HG03066 (cell line): Measurements from ENCODE around the gene GTPBP6.
"Not testable (repeated sequence)": the region's sequence is repeated elsewhere in the genome, so short reads cannot be mapped to it uniquely, and the experiment has no call there.

Experiments used
- ATAC-seq: cut with Tn5 transposase; IDR thresholded peaks from one replicate; pipeline ENCODE4 v1.9.1; 2021; ENCODE audit warnings: low read depth; ENCODE audit not compliant: unreplicated experiment

GTPBP6 gene

DNA sequence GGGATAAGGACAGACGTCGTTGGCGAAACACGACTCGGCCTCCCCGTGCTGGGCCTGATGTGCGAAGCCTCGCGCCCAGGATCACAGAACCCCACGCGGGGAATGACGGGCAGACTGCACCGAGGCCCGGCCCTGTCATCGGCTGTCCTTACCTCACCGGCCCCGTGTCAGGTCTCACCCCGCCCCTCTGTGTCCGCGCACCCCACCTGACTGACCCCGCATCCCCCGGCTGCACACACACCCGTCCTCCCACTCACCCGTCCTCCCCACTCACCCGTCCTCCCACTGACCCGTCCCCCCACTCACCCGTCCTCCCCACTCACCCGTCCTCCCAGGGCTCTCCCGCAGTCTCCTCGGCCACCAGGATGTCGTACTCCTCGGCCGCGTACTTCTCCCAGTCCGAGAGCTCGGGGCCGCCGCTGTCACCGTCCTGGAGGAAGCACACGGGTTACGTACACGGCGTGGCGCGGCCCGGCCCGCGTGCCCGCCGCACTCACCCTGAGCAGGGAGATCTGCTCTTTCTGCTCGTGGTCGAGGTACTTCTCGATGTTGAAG, 19.8 kb upstream of the GTPBP6 start:
- ATAC-seq = no peak

DNA sequence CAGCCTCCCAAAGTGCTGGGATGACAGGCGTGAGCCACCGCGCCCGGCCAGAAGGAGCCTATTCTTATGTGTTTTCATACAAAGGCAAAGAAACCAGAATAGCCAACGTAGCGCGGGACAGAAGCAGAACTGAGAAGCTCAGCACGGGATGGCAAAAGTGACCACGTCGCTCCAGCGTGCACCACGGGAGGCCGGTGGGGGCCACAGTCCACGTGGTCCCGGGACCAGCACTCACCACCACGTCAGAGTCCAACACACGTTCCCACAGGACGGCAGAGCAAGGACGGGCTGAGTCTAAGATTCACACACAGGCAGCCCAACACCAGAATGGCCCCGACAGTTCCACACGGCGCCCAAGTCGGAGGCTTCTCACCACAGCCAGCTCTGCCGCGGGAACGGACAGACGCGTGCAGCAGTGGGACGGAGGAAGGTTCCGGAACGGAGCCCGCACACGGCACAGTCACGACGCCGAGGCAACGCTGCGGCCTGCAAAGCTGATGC, 18.8 kb upstream of the GTPBP6 start:
- ATAC-seq = no peak

GRCh38 chrX:336227-336626, 17.6 kb upstream of the GTPBP6 start:
- no peak for ATAC-seq

GRCh38 chrX:335758-336155, 17.2 kb upstream of the GTPBP6 start:
- ATAC-seq = no peak

- ATAC-seq = no peak
Measured at GRCh38 chrX:334971-335757, 16.6 kb upstream of the GTPBP6 start.

DNA sequence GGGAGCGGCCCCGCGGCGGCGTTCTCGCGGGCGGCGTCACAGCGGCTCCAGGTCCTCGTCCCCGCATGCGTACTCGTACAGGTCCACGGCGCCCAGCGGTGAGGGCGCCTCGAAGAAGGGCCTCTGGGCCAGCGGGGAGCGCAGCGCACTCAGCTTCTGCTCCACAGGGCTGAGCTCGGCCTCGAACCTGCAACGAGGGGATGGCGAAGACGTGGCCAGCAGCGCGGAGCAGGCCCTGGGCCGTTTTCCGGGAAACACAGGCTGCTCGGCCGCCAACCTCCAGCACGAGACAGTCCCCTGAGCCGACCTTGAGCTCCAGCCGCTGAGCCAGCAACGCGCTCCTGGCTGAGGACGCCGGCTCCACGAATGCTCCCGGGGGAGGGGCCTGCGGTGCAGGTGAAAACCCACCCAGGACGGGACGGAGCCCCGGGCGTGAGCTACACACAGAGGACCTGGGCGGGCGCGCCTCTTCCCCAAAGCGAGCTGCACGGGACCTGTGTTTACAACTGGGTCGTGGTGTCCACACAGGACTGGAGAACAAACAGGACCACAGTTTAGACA, 15.8 kb upstream of the GTPBP6 start:
- no peak for ATAC-seq

GRCh38 chrX:333611-334311, 15.2 kb upstream of the GTPBP6 start:
- ATAC-seq = no peak

DNA sequence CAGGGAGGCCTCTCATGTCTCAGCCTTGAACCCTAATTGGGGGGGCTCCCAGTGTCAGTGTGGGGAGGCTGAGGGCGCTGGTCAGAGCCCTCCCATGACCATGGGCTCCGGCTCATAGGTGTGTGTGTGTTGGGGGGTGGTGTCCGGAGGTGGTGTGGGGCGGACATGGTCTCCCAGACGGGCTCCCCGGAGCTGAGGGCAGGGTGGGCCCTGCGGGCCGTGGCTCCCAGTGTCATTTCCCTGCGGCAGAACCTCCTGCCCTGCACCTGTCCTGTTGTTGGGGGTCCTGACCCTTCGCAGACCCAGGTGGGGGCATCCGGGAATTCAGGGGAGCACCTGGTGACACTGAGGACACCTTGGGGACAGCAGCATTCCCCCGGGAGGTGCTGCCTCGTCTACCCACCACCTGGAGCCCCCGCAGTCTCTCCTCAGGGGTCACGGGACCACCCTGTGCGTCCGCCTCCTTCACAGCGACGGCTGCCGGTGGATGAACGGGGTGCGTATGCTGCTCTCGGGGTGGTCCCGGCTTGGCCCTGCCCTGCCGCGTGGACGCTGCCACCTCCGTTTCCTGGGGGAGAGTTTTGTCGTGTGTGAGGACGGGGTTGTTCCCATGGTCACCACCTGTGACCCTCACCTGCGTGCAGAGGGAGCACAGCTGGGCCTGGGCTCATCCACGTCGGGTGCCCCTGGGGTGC, 14.5 kb upstream of the GTPBP6 start:
- no peak for ATAC-seq

- ATAC-seq = no peak
Measured at GRCh38 chrX:332496-332860, 13.9 kb upstream of the GTPBP6 start.

GRCh38 chrX:331825-332495, 13.4 kb upstream of the GTPBP6 start:
- ATAC-seq = no peak

DNA sequence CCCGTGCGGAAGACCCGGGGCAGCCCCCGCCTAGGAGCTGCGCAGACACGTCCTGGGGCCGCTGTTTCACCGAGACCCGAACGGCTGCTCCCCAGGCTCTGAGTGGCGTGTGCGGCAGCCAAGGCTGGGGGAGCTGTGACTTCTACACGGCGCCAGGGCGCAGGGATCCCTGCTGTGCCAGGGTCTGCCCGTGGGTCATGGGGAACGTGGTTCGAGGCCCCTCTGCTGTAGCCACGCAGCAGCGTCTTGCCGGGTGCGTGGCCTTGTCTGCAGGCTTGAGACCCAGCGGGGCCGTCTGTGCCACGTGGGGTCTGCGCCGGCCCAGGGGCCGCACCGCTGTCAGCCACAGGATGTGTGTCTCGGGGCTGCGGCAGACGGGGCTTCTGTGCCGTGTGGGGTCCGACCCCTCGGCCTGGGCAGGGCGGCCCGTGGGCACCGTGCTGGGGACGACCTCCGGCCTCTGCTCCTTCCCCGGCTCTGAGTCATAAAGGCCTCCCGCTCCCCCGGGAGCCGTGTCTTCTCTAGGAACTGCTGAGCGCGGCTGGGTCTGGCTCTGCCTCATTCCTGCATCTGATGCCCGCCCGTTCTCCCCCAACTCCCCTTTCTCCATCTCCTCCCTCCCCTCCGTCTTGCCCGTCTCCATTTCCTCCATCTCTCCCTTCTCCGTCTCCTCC, 12.7 kb upstream of the GTPBP6 start:
- ATAC-seq = no peak

DNA sequence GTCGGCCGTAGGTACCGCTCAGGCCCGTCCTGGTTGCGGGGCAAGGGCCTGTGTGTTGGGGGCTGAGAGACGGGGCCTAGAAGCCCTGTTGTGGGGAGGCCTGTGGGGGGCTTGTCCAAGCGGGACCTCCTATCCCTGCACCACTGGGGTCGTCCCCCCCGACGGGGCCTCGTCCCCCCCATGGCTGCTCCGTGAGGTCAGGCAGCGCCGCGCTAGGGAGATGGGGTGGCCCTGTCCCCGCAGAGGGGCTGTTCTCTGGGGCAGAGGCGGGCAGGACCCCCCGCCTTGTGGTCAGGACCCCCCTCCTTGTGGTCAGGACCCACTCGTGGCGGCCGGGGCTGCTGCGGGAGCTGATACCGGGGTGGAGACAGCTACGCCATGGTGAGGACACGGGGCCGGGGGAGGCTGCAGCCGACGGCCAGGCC, 12.1 kb upstream of the GTPBP6 start:
- ATAC-seq = no peak

- ATAC-seq = not testable (repeated sequence)
Measured at GRCh38 chrX:330141-330725, 11.6 kb upstream of the GTPBP6 start.

DNA sequence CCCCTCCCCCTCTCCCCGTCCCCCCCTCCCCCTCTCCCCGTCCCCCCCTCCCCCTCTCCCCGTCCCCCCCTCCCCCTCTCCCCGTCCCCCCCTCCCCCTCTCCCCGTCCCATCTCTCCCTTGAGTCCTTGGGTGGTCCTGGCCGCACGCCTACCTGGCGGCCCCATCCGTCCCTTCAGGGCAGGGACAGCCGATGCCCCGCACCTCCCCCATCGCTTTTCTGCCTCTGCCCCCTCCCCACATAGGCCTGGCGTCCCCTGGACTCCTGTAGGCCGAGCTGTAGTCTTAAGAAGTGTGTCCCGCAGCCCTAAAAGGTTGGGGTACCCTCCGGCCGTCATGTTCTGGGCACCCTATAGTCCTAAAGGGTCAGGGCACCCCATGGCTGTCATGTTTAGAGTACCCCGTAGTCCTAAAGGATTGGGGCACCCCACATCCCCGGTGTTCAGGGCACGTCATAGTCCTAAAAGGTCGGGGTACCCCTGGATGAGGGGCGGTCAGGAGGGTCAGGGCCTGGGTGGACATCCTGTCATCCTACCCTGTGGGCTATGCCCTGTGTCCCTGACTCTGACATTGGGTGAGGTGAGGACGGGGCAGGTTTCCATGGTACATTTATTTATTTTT, 10.8 kb upstream of the GTPBP6 start:
- ATAC-seq = no peak

GRCh38 chrX:327660-328126, 9.1 kb upstream of the GTPBP6 start:
- no peak for ATAC-seq

DNA sequence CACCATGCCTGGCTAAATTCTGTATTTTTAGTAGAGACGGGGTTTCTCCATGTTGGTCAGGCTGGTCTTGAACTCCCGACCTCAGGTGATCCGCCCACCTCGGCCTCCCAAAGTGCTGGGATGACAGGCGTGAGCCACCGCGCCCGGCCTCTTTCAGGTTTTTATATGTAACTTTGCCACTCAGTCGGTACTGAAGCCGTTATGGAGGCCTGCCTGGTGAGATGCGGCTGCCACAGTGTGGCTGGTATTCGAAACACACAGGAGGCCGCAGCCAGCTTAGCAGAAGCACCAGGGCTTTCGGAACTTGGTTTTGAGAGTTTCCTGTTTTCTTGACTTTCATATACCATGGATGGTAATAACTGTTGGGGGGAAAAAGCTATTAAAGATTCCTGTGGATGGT, 6.1 kb upstream of the GTPBP6 start:
- ATAC-seq = not testable (repeated sequence)

DNA sequence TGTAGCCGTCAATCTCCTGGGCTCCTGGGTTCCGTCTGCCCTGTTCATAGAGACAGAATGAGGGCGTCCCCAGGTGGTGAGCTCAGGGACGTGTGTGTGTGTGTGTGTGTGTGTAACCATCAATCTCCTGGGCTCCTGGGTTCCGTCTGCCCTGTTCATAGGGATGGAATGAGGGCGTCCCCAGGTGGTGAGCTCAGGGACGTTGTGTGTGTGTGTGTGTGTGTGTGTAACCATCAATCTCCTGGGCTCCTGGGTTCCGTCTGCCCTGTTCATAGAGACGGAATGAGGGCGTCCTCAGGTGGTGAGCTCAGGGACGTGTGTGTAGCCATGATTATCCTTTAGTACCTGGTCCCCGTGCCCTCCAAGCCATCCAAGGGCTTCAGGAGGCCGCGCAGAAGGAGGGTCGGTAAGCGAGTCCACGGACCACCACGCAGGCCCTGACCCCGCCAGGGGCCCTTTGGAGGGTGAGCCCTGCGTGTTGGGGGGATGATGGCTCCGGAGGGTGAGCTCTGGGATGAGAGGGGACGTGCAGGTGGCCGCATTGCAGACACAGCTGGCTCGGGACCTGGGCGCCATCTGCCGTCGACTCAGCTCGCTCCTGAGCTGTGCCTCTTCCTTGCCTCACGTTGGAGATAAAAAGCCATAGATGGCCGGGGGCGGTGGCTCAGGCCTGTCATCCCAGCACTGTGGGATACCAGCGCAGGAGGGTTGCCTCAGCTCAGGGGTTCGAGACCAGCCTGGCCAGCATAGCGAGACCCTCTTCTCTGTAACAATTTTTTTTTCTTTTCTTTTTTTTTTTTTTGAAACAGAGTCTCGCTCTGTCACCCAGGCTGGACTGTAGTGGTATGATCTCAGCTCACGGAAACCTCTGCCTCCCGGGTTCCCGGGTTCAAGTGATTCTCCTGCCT, 5.4 kb upstream of the GTPBP6 start:
- no peak for ATAC-seq
